H1 (cell line): Measurements from ENCODE around the gene LCNL1.

ENCODE experiments used
- ZNF274 ChIP-seq: IDR thresholded peaks from 2 replicates; pipeline ENCODE4 v1.7.0; 2012; ENCODE audit warnings: low read length, borderline replicate concordance; ENCODE audit errors: extremely low read depth
- TF ChIP-seq, protein P1 (sequence below), 3 experiments: IDR thresholded peaks; 1 replicate in 2 of 3; 2 replicates in 1 of 3; pipeline versions ENCODE4 v1.5.1 to v1.6.1; 2011; ENCODE audit warnings: low read length in 3 of 3, mild to moderate bottlenecking in 3 of 3, inconsistent platforms in 2 of 3, low read depth in 1 of 3, moderate library complexity in 1 of 3; ENCODE audit not compliant: insufficient read depth in 1 of 3; ENCODE audit errors: control extremely low read depth in 1 of 3

DNA sequence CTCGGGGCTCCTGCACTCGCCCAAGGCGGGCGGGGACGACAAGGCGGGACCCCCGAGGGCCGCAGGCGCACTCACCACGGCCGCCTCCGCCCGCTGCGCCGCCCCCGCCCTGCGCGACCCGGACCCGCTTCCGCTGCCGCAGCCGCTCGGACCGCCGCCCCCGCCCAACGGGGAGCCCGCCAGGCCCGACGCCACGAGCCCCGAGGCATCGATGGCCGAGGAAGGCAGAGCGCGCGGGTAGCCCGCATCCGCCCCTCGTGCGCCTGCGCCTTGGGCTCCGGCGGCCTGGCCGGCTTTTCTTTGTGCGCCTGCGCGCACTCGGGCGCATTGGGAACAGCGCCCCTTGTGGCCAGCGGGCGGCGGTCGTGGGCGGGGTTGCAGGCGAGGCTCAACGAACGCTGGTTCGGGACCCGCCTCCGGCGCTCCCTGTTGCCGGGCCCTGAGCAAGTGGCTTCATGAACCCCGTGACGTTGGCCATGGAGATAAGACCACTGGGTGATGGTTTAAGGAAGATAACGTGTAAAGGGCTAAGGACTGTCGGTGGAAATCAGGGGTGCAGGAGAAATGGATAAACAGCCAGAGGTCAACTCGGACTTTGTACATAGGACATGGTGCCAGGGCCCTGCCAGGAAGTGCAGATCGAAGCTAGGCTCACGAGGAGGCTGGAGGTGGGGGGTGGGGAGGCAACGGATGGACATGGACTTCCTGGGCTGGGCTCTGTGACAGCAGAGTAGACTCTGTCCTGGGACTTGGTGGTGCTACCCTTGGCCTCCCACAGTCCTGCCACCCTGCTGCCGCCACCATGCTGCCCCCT is 38.1 kb upstream of the LCNL1 start, which contains the start of the genes C8G and FBXW5:
- TF ChIP-seq ZNF274, result no peak
- TF ChIP-seq, protein P1, sequence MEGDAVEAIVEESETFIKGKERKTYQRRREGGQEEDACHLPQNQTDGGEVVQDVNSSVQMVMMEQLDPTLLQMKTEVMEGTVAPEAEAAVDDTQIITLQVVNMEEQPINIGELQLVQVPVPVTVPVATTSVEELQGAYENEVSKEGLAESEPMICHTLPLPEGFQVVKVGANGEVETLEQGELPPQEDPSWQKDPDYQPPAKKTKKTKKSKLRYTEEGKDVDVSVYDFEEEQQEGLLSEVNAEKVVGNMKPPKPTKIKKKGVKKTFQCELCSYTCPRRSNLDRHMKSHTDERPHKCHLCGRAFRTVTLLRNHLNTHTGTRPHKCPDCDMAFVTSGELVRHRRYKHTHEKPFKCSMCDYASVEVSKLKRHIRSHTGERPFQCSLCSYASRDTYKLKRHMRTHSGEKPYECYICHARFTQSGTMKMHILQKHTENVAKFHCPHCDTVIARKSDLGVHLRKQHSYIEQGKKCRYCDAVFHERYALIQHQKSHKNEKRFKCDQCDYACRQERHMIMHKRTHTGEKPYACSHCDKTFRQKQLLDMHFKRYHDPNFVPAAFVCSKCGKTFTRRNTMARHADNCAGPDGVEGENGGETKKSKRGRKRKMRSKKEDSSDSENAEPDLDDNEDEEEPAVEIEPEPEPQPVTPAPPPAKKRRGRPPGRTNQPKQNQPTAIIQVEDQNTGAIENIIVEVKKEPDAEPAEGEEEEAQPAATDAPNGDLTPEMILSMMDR (IDR thresholded peaks at IDR 0.05; ENCODE audit: control extremely low read depth in 1 of 3, insufficient read depth in 1 of 3, low read depth in 1 of 3, low read length in 3 of 3), result peak in 2 of 3 experiments; percentile 89 to 95; a peak in 3 of 4 replicates
